Stomach smooth muscle (tissue), 2 donors: ENCODE data around the gene GALNT5.

Source experiments
- H3K27ac ChIP-seq: one replicate; pipeline ENCODE4 v1.7.0; 2013; ENCODE audit warnings: mild to moderate bottlenecking, low read length, inconsistent platforms
- H3K27me3 ChIP-seq, 2 donors: one replicate each; pipeline ENCODE4 v1.7.0; 2013; ENCODE audit warnings: low read length in 2 of 2; ENCODE audit not compliant: insufficient read depth in 2 of 2, control insufficient read depth in 1 of 2
- H3K36me3 ChIP-seq, 2 donors: one replicate each; pipeline ENCODE4 v1.7.0; 2013; ENCODE audit warnings: low read length in 2 of 2; ENCODE audit not compliant: control insufficient read depth in 2 of 2, insufficient read depth in 2 of 2
- H3K4me1 ChIP-seq: one replicate; pipeline ENCODE4 v1.7.0; 2013; ENCODE audit warnings: low read length; ENCODE audit not compliant: control insufficient read depth, insufficient read depth
- H3K4me3 ChIP-seq, 2 donors: one replicate each; pipeline ENCODE4 v1.7.0; 2013; ENCODE audit warnings: low read length in 2 of 2
- H3K9ac ChIP-seq, 2 donors: one replicate each; pipeline ENCODE4 v1.7.0; 2013; ENCODE audit warnings: low read length in 2 of 2, mild to moderate bottlenecking in 1 of 2
- H3K9me3 ChIP-seq, 2 donors: one replicate each; pipeline ENCODE4 v1.7.0; 2013; ENCODE audit warnings: low read length in 2 of 2; ENCODE audit not compliant: control insufficient read depth in 2 of 2
- donor health status: healthy.
- donor health status: Pancreatic carcinoma.

Gene GALNT5

DNA sequence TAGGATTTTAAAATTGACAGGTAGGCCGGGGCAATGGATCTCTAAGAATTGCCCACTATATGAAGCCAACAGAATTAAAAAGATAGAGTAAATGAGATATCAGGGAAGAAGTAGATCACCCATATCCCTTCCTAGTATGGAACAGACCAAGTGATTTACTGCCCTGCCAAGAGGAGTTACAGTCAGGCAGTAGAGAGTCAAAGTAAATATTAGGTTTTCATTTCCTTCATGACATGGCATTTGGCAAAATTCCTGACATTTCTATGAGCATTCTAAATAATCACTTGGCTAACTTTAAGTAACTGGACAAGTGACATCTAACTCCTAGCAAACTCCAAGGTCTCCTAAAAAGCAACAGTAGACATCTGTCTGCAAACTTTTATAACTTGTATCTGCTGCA, 33.5 kb downstream of the GALNT5 start:
- Histone ChIP-seq H3K4me1 (no peaks in the 10 kb centered on the region), H3K9ac (no peak overlapping the region), H3K27me3 (no peaks in the 10 kb centered on the region), H3K27ac (no peak overlapping the region), H3K36me3 (no peaks in the 10 kb centered on the region), H3K9me3 (no peaks in the 10 kb centered on the region), H3K4me3 (no peak overlapping the region)

GRCh38 chr2:157292853-157293252, 35.3 kb downstream of the GALNT5 start:
- Histone ChIP-seq H3K27me3 (no peaks in the 10 kb centered on the region), H3K9ac (no peak overlapping the region), H3K9me3 (no peaks in the 10 kb centered on the region), H3K27ac (no peak overlapping the region), H3K36me3 (no peaks in the 10 kb centered on the region), H3K4me3 (no peak overlapping the region), H3K4me1 (no peaks in the 10 kb centered on the region)

- Histone ChIP-seq H3K4me1 (no peaks in the 10 kb centered on the region), H3K9ac (no peak overlapping the region), H3K9me3 (no peaks in the 10 kb centered on the region), H3K36me3 (no peaks in the 10 kb centered on the region), H3K27ac (no peak overlapping the region), H3K27me3 (no peaks in the 10 kb centered on the region), H3K4me3 (no peak overlapping the region)
These were observed 39.0 kb downstream of the GALNT5 start for GRCh38 chr2:157296490-157296889.

DNA sequence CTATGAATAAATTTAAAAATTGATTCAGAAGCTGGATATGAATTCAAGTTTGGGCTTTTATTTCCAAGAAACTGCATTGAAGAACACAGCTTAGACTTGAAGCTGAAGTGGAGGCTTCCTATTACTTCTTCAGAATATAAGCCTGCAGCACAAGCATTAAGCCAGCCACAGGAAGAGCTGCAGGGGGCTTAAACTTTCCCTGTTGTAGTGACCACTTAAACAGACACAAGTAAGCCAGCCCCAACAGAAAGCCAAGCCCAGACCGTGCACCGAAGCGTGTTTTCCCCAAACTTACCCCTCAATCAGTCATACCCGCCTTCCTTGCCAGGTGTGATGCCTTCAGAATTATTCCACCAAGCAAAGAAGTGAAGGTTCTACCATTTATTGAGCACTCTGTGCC, 39.5 kb downstream of the GALNT5 start:
- no peaks in the 10 kb centered on the region for H3K27me3 ChIP-seq
- H3K4me3 ChIP-seq: no peak overlapping the region
- H3K9ac ChIP-seq: no peak overlapping the region
- H3K4me1 ChIP-seq: no peaks in the 10 kb centered on the region
- H3K9me3 ChIP-seq: no peaks in the 10 kb centered on the region
- no peak overlapping the region for H3K27ac ChIP-seq
- H3K36me3 ChIP-seq: no peaks in the 10 kb centered on the region

- H3K4me1 ChIP-seq: no peaks in the 10 kb centered on the region
- H3K27ac ChIP-seq: no peak overlapping the region
- H3K9me3 ChIP-seq: no peaks in the 10 kb centered on the region
- H3K27me3 ChIP-seq: no peaks in the 10 kb centered on the region
- H3K9ac ChIP-seq: no peak overlapping the region
- H3K4me3 ChIP-seq: no peak overlapping the region
- H3K36me3 ChIP-seq: no peaks in the 10 kb centered on the region
These were observed 43.8 kb downstream of the GALNT5 start for GRCh38 chr2:157301307-157301706.

DNA sequence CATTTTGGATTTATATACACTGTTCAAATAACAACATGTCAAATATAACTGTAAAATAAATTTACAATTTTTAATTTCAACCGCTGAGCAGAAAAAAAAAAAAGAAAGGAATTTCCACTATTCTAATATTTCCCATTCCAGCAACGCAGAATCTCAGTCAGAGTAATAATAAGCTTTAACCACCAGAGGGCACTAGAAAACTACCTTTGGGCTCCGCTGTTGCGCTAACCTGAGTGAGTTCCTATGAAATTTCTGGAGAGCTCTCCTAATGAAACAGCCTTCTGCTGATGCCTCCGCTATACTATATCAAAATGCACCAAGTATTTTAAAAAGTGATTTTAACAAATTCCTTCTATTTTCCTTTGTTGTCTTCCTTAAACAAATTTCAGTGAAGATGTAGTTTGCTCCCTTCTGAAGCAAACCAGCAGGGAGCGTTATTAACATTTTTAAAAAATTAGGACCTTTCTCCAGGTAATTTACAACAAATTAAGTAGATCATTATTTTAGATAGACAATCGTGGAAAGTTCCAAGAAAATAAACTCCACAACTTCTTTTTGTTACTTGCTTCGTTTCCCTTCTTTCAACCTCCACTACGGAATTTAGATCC, 45.1 kb downstream of the GALNT5 start:
- no peak overlapping the region for H3K27ac ChIP-seq
- no peak overlapping the region for H3K9ac ChIP-seq
- no peaks in the 10 kb centered on the region for H3K27me3 ChIP-seq
- H3K4me1 ChIP-seq: no peaks in the 10 kb centered on the region
- no peaks in the 10 kb centered on the region for H3K36me3 ChIP-seq
- H3K9me3 ChIP-seq: no peaks in the 10 kb centered on the region
- no peak overlapping the region for H3K4me3 ChIP-seq

DNA sequence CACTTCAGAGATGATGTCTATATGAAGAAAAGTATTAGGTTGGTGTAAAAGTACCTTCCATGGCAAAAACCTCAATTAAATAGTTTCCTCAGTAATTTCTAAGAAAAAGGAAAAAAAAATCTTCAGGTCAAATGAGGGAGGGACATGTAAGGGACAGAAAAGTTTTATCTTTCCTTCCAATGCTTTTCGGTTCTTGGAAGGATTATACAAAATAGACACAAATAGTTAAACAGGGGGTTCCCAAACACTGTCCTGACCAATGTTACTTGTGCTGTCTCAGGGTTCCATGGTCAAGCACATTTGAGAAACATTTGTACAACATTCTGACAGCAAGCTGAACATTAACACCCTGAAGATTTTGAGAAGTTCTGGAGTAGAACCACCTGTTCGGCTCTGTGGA, 46.1 kb downstream of the GALNT5 start:
- Histone ChIP-seq H3K27me3 (no peaks in the 10 kb centered on the region), H3K27ac (no peak overlapping the region), H3K36me3 (no peaks in the 10 kb centered on the region), H3K4me1 (no peaks in the 10 kb centered on the region), H3K9ac (no peak overlapping the region), H3K4me3 (no peak overlapping the region), H3K9me3 (no peaks in the 10 kb centered on the region)

- no peak overlapping the region for H3K27ac ChIP-seq
- H3K4me1 ChIP-seq: no peaks in the 10 kb centered on the region
- H3K9me3 ChIP-seq: no peaks in the 10 kb centered on the region
- H3K4me3 ChIP-seq: no peak overlapping the region
- H3K27me3 ChIP-seq: no peaks in the 10 kb centered on the region
- H3K36me3 ChIP-seq: no peaks in the 10 kb centered on the region
- H3K9ac ChIP-seq: no peak overlapping the region
These were observed 47.6 kb downstream of the GALNT5 start for GRCh38 chr2:157304811-157305722.

GRCh38 chr2:157305723-157306110, 48.2 kb downstream of the GALNT5 start:
- Histone ChIP-seq H3K27ac (no peak overlapping the region), H3K9me3 (no peaks in the 10 kb centered on the region), H3K27me3 (no peaks in the 10 kb centered on the region), H3K4me3 (no peak overlapping the region), H3K4me1 (no peaks in the 10 kb centered on the region), H3K9ac (no peak overlapping the region), H3K36me3 (no peaks in the 10 kb centered on the region)

DNA sequence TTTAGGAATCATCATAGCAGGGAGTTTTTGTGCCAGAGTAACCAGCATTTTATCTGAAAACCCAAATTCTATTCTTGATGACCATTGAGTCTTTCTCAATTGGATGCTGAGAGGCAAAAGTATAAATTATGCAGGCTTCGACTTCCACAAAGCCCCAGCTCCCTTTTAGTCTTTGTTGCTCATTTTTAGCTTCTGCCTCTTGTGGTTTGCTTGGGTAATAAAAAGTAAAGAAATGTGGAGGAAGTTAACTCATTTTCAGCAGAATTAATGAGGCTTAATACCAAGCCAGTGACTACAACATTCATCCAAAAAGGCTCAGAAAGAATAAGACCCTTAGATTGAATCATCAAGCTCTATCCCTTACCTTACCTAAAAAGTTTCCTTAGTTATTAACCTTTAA, 49.5 kb downstream of the GALNT5 start:
- no peak overlapping the region for H3K4me3 ChIP-seq
- H3K27me3 ChIP-seq: no peaks in the 10 kb centered on the region
- H3K36me3 ChIP-seq: no peaks in the 10 kb centered on the region
- no peak overlapping the region for H3K9ac ChIP-seq
- H3K27ac ChIP-seq: no peak overlapping the region
- no peaks in the 10 kb centered on the region for H3K4me1 ChIP-seq
- H3K9me3 ChIP-seq: no peaks in the 10 kb centered on the region

DNA sequence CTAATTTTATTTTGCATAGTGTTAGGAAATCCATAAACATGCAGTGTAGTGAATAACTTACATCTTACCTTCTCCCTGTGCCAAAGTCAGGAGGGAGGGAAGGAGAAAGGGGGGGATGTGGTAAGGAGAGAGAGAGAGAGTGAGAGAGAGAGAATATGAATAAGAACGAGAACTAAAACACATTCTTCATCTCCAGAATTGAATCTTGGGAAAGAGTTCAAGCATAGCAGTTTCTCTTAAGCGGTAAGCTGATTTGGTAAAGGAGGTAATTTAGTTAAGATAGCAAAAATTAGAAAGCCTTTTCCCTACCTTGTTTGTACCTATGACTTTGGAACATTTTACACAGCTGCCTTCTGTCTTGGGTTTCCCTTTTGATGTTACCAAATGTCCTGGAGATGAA, 52.4 kb downstream of the GALNT5 start:
- Histone ChIP-seq H3K36me3 (no peaks in the 10 kb centered on the region), H3K4me3 (no peak overlapping the region), H3K27me3 (no peaks in the 10 kb centered on the region), H3K9me3 (no peaks in the 10 kb centered on the region), H3K9ac (no peak overlapping the region), H3K4me1 (no peaks in the 10 kb centered on the region), H3K27ac (no peak overlapping the region)
